OCI-M1 (cell line): ENCODE results near the gene POU3F1.
A peak's percentile ranks its signal among the peaks of the same experiment; 100 is the strongest.

ENCODE experiments used
- DNase-seq: peaks from one replicate; lab custom pipeline; 2025; lab: John Stamatoyannopoulos, UW

The POU3F1 gene

DNA sequence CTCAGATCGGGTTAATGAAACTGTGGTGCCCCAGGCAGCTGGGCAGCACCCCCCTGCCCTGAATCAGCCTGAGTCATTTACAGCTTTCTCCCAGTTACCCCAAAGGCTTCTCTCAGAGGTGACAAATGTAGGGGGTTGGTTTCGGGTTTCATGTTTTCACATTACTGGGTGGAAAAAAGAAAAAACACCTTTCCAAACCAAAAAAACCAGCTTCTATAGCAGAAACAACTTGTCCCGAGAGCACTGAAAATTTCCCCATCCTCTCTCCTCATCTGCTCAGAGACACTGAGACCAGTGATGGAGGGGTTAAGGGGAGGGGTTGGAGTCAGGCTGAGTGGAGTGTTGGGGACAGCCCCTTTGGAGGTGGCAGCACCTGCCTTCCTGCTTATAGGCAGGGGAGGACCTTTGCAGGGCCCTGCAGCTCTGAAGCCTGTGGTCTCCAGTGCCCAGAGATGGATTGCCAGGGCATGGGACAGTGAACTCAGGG is 18.4 kb downstream of the POU3F1 start:
- no peak for DNase-seq

GRCh38 chr1:38027201-38028104 is 19.1 kb downstream of the POU3F1 start:
- DNase-seq, result no peak

- DNase-seq, result peak; percentile 55
Measured at GRCh38 chr1:38026592-38027200, 19.9 kb downstream of the POU3F1 start.

DNA sequence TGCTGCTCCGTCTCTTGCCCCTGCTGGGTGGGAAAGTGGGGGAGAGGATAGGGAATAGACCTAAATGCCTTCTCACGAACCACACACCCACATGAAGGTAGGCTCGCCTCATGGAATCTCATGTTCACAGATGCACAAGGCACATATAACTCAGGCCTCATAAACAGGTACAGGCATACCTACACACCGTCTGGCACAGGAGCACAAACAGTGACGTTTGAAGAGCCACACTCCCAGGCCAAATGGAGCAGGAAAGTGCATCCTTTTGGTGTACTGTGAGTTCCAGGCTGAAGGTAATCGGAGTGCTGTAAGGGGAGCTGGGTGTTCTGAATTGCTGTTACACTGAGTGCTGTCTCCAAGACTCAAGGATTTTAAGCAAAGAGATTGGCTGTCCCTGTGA is 20.9 kb downstream of the POU3F1 start:
- DNase-seq, result no peak

DNA sequence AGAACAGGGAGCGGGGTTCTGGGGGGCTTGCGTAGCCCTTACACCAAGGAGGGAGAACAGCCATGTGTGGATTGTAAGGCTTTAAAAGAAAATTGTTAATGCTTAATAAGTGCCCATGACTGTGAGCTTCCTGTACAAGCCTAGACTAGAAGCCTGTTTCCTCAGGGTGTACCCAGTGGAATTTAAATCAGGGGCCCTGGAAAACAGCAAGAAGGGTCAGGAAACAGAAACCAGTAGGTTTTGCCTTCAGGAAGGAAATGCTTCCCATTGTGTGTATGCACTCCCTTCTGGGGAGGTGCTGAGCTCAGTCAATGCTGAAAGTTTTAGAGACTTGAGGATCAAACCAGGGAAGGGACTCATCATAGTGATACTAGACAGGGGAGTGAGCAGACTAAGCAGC is 21.4 kb downstream of the POU3F1 start:
- DNase-seq, result no peak

- no peak for DNase-seq
Measured at GRCh38 chr1:38022810-38023209, 23.8 kb downstream of the POU3F1 start.

DNA sequence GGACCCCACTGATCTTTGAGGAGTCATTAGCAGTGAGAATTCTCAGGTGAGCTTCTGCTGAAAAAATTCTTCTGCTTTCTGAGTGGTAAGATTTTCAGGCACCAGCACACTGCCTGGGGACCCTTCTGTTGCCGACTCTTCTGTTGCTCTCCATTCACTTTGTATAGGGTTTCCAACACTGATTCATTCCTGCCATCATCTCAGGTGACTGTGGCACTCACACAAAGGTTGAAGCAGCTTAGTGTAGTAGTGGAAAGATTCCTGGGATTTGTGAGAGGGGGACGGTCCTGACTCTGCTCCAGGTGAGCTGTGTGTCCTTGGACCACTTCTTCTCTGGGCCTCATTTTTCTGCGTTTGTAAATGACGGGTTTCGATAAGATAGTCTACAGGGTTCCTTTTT is 24.6 kb downstream of the POU3F1 start:
- no peak for DNase-seq

GRCh38 chr1:38020396-38020795 is 26.2 kb downstream of the POU3F1 start:
- no peak for DNase-seq

DNA sequence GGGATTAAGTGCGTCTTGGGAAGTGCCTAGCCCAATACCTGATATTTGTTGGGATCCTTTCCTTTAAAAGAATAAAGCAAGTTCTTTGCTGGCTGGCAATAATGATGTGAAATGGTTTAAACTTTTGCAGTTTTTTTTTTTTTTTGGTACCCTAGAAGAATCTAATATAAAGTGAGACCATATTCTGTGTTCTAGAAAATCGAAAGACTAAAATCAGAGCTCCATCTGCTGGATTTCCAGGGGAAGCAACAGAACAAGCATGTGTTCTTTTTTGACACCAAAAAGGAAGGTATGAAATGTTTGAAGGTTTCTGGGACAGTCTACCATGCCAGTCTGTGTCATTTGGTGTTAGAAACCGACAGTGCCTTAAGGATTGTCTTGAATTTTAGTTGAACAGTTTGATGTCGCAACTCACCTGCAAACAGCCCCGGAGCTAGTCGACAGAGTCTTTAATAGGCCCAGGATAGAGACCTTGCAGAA is 27.7 kb downstream of the POU3F1 start:
- DNase-seq, result peak; percentile 59

GRCh38 chr1:38015978-38016725 is 30.4 kb downstream of the POU3F1 start:
- DNase-seq, result no peak

DNA sequence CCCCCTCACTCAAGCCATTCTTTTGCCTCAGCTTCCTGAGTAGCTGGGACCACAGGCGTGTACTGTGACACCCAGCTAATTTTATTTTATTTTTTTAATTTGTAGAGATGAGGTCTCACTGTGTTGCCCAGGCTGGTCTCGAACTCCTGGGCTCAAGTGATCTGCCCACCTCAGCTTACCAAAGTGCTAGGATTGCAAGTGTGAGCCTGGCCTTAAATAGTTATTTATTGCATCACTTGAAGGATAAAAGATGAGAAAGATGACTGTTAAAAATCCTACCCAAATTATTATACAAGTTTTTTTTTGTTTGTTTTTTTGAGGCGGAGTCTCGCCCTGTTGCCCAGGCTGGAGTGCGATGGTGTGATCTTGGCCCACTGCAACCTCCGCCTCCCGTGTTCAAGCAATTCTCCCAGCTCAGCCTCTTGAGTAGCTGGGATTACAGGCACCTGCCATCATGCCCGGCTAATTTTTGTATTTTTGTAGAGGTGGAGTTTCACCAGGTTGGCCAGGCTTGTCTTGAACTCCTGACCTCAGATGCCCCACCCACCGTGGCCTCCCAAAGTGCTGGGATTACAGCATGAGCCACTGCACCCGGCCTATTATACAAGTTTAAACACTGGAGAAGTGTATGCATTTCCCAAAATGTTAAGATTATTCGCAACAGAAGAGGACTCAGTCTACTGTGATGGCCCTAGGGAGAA is 31.7 kb downstream of the POU3F1 start:
- DNase-seq, result no peak

- no peak for DNase-seq
Measured at GRCh38 chr1:38014171-38014570, 32.4 kb downstream of the POU3F1 start.

DNA sequence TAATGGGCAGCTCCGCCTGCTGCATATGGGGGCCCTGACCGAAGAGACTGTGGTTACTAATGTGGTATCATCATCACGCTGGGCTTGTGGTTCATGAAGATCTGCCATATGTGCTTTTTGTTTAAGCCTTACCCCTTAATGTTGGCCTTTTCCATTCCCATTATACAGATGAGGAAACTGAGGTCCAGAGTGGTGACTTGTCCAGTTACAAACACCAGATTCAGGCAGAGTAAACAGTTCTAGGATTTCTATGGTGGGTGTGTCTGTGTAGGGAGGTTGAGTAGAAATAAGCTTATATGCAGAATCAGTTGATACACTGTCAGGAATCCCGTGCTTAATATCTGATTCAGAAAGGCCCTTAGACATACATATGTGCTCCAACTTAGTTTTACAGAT is 33.4 kb downstream of the POU3F1 start:
- no peak for DNase-seq

GRCh38 chr1:38012363-38013226 is 34.0 kb downstream of the POU3F1 start, which contains the start of gene UTP11:
Gene UTP11 (plus strand): TSS chr1:38012734. CDS start chr1:38012803, 69 bp downstream.
- DNase-seq, result peak; percentile 99

DNA sequence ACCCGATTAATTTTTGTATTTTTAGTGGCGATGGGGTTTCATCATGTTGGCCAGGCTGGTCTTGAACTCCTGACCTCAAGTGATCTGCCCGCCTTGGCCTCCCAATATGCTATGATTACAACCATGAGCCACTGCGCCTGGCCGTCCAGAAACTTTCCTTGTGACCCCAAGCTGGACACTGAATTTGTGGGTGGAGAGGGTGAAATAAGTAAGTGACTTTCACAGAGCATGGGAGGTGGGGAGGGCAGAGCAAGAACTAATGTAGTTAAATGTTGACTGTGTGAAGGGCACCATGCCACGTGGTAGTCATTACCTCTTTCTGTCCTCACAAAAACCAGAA is 36.8 kb downstream of the POU3F1 start:
- no peak for DNase-seq

DNA sequence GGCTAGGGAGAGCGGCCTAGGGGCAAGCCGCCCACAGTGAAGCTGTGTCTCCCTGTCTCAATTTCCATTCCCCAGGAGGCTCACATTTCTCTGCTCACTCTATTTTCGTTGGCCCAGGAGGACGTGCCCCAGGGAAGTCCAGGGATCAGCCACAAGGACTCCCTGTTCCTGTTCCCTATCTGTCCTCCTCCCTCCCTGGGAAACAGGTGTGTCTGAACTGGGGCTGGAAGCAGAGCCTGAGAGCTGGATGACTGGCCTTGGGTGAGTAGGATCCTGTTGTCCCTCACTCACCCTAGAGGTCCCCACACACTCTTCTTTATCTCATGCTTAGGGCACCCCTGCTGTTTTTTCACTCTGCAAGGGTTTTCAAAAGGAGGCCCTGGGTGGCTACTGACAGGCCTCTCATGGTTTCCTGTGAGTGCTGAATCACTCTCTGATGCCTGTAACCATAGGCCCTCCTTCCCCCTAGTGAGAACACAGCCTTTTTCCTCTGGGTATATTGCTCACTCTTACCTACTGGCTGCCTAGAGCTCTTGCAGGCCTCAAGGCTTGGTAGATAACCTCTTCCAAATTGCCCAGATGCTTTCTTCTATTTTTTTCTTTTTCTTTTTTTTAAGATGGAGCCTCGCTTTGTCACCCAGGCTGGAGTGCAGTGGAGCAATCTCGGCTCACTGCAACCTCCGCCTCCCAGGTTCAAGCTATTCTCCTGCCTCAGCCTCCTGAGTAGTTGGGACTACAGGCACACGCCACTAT is 37.3 kb downstream of the POU3F1 start:
- peak; percentile 74 for DNase-seq

DNA sequence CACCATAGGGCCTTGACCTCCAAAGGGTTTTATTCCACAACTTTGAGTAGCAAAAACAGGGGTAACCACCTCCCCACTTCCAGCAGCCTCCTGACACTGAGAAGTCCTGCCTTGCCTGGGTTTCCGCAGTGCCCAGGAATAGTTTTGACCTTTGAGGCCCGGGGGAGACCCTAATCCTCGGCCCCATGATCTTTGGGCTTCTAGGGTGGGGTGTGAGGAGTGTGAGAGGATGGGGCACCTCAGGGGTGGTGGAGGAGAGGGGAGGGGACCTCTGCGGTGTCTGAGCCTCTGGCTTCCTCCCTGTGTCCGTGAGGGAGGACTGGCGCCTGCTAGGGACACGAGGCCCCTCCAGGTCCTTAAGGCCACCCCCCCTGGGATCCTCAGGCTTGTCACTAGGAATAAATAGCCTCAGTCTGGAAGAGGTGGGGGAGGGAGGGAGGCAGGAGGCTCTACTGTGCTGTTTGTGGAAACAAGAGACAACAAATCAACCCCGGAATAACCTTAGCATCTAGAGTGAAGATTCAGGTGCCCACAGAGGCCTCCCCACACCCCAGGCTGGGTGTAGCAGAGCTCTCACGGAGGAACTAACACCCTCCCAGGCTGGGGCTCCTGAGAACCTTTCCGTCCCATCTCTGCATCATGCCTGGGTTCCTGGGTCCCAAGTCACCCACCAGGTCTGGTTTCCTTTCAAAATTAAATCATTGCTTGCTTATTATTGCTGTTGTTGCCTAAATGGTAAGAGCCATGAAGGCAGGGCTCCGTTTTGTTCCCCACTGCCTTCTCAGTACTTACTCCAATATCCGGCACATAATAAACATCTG is 40.4 kb downstream of the POU3F1 start:
- no peak for DNase-seq

DNA sequence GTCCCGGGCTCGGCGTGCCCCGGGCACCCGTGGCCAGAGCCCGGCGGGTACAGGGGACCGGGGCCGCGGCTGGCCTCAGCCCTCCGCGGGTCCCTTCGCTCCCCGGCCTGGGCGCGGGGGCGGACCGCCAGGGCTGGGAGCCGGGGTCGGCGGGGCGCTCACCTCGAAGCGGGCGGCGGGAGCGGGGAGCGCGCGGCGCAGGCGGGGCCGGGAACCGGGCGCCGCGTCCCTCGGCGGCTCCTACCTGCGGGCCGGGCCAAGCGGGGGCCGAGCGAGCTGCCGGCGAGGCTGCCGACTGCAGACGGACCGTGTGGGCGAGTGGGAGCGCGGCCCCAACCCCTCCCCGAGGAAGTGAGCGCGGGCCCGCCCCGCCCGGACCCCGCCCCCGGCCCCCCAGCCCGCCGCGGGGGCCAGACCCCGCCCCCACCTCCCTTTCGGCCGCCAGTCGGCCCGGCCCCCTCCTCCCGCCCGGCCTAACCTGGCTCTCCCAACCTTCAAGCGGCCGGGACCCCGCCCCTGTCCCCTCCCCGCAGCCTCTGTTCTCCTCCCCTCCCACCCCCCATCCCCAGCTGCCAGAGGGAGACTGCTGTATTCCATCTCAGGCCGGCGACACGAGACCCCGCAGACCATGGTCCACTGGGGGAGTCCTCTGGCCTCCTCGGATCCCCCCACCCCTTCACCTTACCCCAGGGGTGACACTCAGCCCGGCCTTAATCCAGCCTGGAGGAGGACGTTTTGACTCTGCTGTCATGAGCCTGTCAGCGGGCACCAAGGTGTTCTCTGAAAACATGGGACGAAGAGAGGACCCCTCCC is 41.2 kb downstream of the POU3F1 start, which contains the start of gene FHL3:
Gene FHL3 (minus strand): TSS at position 320 of the 813 bp plus-strand sequence. CDS start 6,102 bp downstream, outside the sequence.
- peak; percentile 69 for DNase-seq
